Neural progenitor cell (in vitro differentiated cells): Measurements from ENCODE around the gene MVB12B. TPM values are rescaled to one million over a fixed set of nuclear protein-coding genes. Genes with fewer than 3 reads are reported as not detected.

Source experiments
- DNase-seq: peaks from one replicate; pipeline ENCODE4 v3.0.0-alpha.2; 2016; ENCODE audit warnings: low spot score
- H2AFZ ChIP-seq: fragments of 200-600 bp; sonication (generic); replicated peaks from 2 replicates; pipeline ENCODE4 v1.6.1; 2016; ENCODE audit warnings: antibody characterized with exemption
- H3F3A ChIP-seq: fragments of 200-600 bp; sonication (generic); 2 replicates; pipeline ENCODE4 v1.6.1; 2016; ENCODE audit warnings: antibody characterized with exemption, low read depth
- H3K27ac ChIP-seq: fragments of 200-600 bp; sonication (generic); 2 replicates; pipeline ENCODE4 v1.5.1; 2016; ENCODE audit warnings: mild to moderate bottlenecking
- H3K27me3 ChIP-seq: fragments of 200-600 bp; sonication (generic); 2 replicates; pipeline ENCODE4 v1.6.1; 2016; ENCODE audit warnings: mild to moderate bottlenecking, moderate library complexity
- H3K36me3 ChIP-seq: fragments of 200-600 bp; sonication (generic); 2 replicates; pipeline ENCODE4 v1.5.1; 2016
- H3K4me1 ChIP-seq: fragments of 200-600 bp; sonication (generic); 2 replicates; pipeline ENCODE4 v1.6.1; 2016; ENCODE audit warnings: mixed run types
- H3K4me2 ChIP-seq: fragments of 200-600 bp; sonication (generic); 2 replicates; pipeline ENCODE4 v1.6.1; 2016
- H3K4me3 ChIP-seq: fragments of 200-600 bp; sonication (generic); 2 replicates; pipeline ENCODE4 v1.5.1; 2016
- H3K79me2 ChIP-seq: fragments of 200-600 bp; sonication (generic); 2 replicates; pipeline ENCODE4 v1.6.1; 2016; ENCODE audit warnings: low read depth
- H3K9ac ChIP-seq: fragments of 200-600 bp; sonication (generic); 2 replicates; pipeline ENCODE4 v1.6.1; 2016
- H3K9me3 ChIP-seq: fragments of 200-600 bp; sonication (generic); 2 replicates; pipeline ENCODE4 v1.5.1; 2016; ENCODE audit warnings: low read depth
- H4K20me1 ChIP-seq: fragments of 200-600 bp; sonication (generic); 2 replicates; pipeline ENCODE4 v1.6.1; 2016; ENCODE audit warnings: low read depth
- H3K27ac Mint-ChIP-seq: 3 replicates; pipeline ENCODE4 v1.8.0; 2021; ENCODE audit warnings: mixed read lengths
- H3K27me3 Mint-ChIP-seq: 2 replicates; pipeline ENCODE4 v1.8.0; 2022; ENCODE audit warnings: low read depth, mild to moderate bottlenecking, inconsistent platforms, moderate library complexity, mixed read lengths; ENCODE audit not compliant: insufficient read depth
- H3K36me3 Mint-ChIP-seq: 3 replicates; pipeline ENCODE4 v1.8.0; 2021; ENCODE audit warnings: mixed read lengths
- H3K4me1 Mint-ChIP-seq: 3 replicates; pipeline ENCODE4 v1.8.0; 2021; ENCODE audit warnings: mixed read lengths
- H3K4me3 Mint-ChIP-seq: 3 replicates; pipeline ENCODE4 v1.8.0; 2021; ENCODE audit warnings: mild to moderate bottlenecking, moderate library complexity, mixed read lengths
- H3K9me3 Mint-ChIP-seq: 3 replicates; pipeline ENCODE4 v1.8.0; 2020; ENCODE audit warnings: mixed read lengths
- EZH2 ChIP-seq: fragments of 200-600 bp; sonication (generic); IDR thresholded peaks from 2 replicates; pipeline ENCODE4 v1.6.1; 2017; ENCODE audit warnings: antibody characterized with exemption, mild to moderate bottlenecking, moderate library complexity
- EZH2phosphoT487 ChIP-seq: fragments of 200-600 bp; sonication (generic); IDR thresholded peaks from 2 replicates; pipeline ENCODE4 v1.6.1; 2017; ENCODE audit warnings: antibody characterized with exemption
- total RNA-seq: library from RNA; depleted of rRNA; stranded (reverse); fragments of >200 nt; gene quantifications from 2 replicates; pipeline ENCODE4 v1.2.3, GENCODE V29; 2015; ENCODE audit warnings: low replicate concordance
- TF ChIP-seq, protein P1 (sequence below): fragments of 200-600 bp; sonication (generic); IDR thresholded peaks from 2 replicates; pipeline ENCODE4 v1.5.1; 2017; ENCODE audit warnings: antibody characterized with exemption, mild to moderate bottlenecking

Gene MVB12B
- total RNA-seq, 1 donor from 2014 or later = 16.1 TPM

DNA sequence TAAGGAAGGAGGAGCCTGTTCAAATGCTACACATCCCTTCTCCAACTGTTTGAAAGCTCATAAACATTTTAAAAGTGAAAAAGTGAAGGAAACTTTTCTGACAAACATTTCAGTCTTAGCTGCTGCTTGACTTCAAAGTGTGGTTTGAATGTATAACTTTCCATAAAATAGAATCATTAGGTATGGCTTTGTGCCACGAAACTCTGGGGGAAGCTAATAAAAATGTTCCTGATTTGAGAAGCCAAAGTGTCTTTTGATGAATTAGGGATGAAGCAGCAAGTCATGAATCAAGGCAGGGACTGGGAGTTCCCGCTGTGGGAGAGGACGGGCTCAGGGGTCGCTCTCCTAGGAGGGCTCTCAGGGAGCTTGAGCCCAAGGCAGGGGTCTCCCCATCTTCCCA, 15.3 kb downstream of the MVB12B start:
- Histone ChIP-seq H3F3A (peaks cover 15% of the 10 kb centered on the region), H3K4me1 (peaks cover 44% of the 10 kb centered on the region), H3K27me3 (no peaks in the 10 kb centered on the region), H3K27ac (no peak overlapping the region), H3K79me2 (peaks cover 14% of the 10 kb centered on the region), H3K9me3 (no peaks in the 10 kb centered on the region), H3K36me3 (no peaks in the 10 kb centered on the region), H2AFZ (no peak overlapping the region), H4K20me1 (peaks cover 6% of the 10 kb centered on the region), H3K9ac (no peak overlapping the region), H3K4me2 (peak overlapping the region; percentile 33), H3K4me3 (no peak overlapping the region)
- Mint-ChIP-seq H3K27ac (peak overlapping the region; percentile 17), H3K9me3 (no peaks in the 10 kb centered on the region), H3K27me3 (peaks cover 2% of the 10 kb centered on the region), H3K36me3 (peaks cover 53% of the 10 kb centered on the region), H3K4me1 (peaks cover 63% of the 10 kb centered on the region), H3K4me3 (no peak overlapping the region)
- no peak for DNase-seq
- TF ChIP-seq EZH2phosphoT487 = no peak
- no peak for TF ChIP-seq EZH2
- TF ChIP-seq, protein P1, sequence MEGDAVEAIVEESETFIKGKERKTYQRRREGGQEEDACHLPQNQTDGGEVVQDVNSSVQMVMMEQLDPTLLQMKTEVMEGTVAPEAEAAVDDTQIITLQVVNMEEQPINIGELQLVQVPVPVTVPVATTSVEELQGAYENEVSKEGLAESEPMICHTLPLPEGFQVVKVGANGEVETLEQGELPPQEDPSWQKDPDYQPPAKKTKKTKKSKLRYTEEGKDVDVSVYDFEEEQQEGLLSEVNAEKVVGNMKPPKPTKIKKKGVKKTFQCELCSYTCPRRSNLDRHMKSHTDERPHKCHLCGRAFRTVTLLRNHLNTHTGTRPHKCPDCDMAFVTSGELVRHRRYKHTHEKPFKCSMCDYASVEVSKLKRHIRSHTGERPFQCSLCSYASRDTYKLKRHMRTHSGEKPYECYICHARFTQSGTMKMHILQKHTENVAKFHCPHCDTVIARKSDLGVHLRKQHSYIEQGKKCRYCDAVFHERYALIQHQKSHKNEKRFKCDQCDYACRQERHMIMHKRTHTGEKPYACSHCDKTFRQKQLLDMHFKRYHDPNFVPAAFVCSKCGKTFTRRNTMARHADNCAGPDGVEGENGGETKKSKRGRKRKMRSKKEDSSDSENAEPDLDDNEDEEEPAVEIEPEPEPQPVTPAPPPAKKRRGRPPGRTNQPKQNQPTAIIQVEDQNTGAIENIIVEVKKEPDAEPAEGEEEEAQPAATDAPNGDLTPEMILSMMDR = no peak

DNA sequence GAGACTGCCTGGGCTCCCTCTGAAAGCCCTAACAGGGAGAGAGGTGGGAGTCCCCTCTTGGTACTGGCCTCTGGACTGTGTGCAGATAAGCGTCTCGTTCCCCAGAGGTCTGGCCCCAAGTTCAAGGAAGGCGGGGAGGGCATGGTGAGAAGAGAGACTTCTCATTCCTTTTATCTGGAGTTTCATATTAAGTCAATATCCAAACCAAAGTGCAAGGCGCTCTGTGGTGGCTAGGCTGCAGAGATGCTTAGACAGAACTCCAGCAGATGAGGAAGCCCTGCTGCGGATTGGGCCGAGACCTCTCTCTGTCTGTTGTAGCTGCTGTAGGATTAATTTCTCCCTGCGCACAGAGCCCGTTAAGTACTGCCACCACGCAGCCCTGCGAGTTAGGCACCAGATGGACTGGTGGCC, 16.0 kb downstream of the MVB12B start:
- Mint-ChIP-seq H3K4me3 (no peak overlapping the region), H3K4me1 (peaks cover 62% of the 10 kb centered on the region), H3K27me3 (peaks cover 2% of the 10 kb centered on the region), H3K9me3 (no peaks in the 10 kb centered on the region), H3K27ac (no peak overlapping the region), H3K36me3 (peaks cover 53% of the 10 kb centered on the region)
- no peak overlapping the region for H3K9ac ChIP-seq
- H3K79me2 ChIP-seq = peaks cover 12% of the 10 kb centered on the region
- TF ChIP-seq EZH2phosphoT487 (no peak), EZH2 (no peak)
- TF ChIP-seq, protein P1 = no peak
- DNase-seq = no peak
- no peak overlapping the region for H3K4me3 ChIP-seq
- H3K4me2 ChIP-seq = no peak overlapping the region
- H3K27ac ChIP-seq = no peak overlapping the region
- H3F3A ChIP-seq = peaks cover 17% of the 10 kb centered on the region
- no peak overlapping the region for H2AFZ ChIP-seq
- H4K20me1 ChIP-seq = peaks cover 3% of the 10 kb centered on the region
- no peaks in the 10 kb centered on the region for H3K27me3 ChIP-seq
- no peaks in the 10 kb centered on the region for H3K36me3 ChIP-seq
- peaks cover 46% of the 10 kb centered on the region for H3K4me1 ChIP-seq
- no peaks in the 10 kb centered on the region for H3K9me3 ChIP-seq

DNA sequence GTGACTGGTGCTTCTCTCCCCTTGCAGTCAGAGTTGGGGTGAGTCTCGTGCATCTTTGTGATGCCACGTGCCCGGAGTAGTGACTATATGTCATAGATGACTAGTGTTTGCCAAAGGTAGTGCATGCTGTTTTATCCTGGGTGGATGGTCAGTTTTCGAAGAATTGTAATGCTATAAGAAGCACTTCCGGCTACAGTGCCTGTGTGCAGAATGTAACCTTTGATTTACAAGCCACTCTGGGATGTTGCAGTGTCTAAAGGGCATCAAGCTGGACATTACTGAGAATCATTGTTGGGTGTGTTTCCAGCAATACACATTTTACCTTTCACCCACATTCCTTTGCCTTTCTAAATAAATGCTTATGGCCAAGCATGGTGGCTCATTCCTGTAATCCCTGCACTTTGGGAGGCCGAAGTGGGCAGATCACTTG, 16.7 kb downstream of the MVB12B start:
- H3K27me3 ChIP-seq = no peaks in the 10 kb centered on the region
- no peak overlapping the region for H3K27ac ChIP-seq
- no peak overlapping the region for H2AFZ ChIP-seq
- no peak overlapping the region for H3K27ac Mint-ChIP-seq
- H3K36me3 Mint-ChIP-seq = peaks cover 53% of the 10 kb centered on the region
- no peaks in the 10 kb centered on the region for H3K9me3 Mint-ChIP-seq
- H4K20me1 ChIP-seq = no peaks in the 10 kb centered on the region
- peaks cover 62% of the 10 kb centered on the region for H3K4me1 Mint-ChIP-seq
- no peak overlapping the region for H3K4me2 ChIP-seq
- no peak for DNase-seq
- no peak overlapping the region for H3K4me3 ChIP-seq
- H3K4me3 Mint-ChIP-seq = no peak overlapping the region
- no peak overlapping the region for H3K9ac ChIP-seq
- no peaks in the 10 kb centered on the region for H3K36me3 ChIP-seq
- H3K79me2 ChIP-seq = peaks cover 7% of the 10 kb centered on the region
- H3K9me3 ChIP-seq = no peaks in the 10 kb centered on the region
- no peak for TF ChIP-seq EZH2
- no peak for TF ChIP-seq EZH2phosphoT487
- TF ChIP-seq, protein P1 = no peak
- H3K4me1 ChIP-seq = peaks cover 46% of the 10 kb centered on the region
- peaks cover 2% of the 10 kb centered on the region for H3K27me3 Mint-ChIP-seq
- H3F3A ChIP-seq = peaks cover 20% of the 10 kb centered on the region
